NCI-H2227 (cell line): Measurements from ENCODE around the gene CFLAR.
"Not testable (repeated sequence)": the region's sequence is repeated elsewhere in the genome, so short reads cannot be mapped to it uniquely, and the experiment has no call there.

Source experiments
- DNase-seq: peaks from one replicate; lab custom pipeline; 2025; ENCODE audit not compliant: unreplicated experiment; lab: John Stamatoyannopoulos, UW

CFLAR gene

DNA sequence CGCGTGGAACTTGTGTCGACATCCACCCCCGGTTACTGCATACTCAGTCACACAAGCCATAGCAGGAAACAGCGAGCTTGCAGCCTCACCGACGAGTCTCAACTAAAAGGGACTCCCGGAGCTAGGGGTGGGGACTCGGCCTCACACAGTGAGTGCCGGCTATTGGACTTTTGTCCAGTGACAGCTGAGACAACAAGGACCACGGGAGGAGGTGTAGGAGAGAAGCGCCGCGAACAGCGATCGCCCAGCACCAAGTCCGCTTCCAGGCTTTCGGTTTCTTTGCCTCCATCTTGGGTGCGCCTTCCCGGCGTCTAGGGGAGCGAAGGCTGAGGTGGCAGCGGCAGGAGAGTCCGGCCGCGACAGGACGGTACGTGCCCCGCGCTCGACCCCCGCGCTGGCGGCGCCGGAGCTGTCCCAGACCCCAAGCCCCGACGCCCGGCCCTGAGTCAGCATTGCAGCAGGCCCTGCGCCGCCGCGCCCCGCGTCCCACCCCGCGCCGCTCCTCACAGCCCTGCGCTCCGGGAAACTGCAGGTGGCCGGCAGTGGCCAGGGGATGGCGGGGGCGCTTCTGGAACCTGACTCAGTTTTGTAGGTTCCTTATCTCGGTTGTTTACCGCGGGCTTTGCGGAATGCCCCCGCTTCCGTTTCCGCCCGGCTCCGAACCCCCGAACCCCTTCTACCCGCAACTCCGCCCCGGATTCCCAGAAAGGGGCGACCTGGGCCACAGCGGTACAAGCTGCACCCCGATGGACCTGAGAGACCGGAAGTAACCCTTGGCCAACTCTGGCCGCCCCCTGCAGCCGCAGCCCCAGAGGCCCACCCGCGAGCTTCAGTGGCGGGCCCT is at the start of gene CFLAR:
Gene CFLAR (plus strand): TSS at position 50 of the 844 bp plus-strand sequence. CDS start 13,702 bp downstream, outside the sequence.
- DNase-seq: peak; percentile 80

DNA sequence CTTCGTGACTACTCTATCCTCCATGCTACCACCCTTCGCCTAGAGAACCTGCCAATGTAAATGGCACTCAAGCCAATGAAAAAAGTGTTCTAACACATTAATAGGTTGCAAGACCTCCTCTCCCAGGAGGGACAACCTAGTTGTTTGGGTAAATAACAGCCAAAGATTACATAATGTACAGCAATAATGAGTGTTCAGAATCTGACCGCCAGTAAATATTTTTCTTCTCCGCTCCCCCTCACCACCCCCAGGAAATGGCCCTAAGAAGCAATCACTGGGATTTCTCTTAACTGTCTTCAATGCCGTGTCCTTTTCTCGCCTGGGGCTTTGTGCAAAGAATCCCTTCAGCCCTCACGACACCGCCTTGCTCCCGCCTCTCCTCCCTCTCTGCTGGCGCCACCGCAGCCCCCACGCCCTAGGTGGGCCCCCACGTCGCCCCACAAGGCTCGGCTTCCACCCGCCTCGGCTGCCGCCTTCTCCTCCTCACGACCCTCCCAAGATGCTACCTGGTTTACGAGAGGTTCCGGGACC is 45.0 kb upstream of the CFLAR start:
- peak; percentile 75 for DNase-seq

DNA sequence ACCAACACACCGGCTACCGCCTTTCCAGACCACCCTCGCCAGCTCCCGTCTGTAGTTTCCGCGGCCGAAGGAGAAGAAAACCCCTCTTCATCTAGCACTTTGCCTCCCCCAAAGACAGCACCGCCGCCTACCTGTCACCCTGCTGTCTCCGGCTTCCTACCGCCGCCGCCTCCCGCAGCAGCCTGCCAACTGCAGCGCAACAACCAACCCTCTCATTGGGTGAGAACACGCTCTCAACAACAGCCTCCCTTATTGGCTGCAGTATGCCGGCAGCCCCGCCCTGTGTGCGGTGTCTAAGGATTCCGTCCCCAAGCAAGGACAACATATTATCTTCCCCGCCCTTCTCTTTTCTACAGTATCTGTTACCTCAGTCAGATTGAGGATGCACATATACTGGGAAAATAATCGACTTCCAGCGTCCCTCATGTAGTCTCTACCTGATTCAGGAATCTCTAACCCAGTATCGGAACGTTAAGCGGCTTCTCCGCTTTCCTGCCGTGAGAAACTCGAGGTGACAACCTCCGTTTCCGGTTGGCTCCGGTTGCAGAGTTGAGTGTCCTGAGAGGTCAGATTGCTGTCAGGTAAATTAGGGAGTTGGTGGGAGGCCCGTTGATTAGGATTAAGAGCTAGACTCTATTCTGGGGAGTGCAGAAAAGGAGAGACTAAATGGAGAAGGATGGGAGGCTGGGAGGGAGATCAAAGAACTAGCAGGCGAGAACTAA is 44.3 kb upstream of the CFLAR start, which contains the start of the genes HYCC2 and NDUFB3:
Gene HYCC2 (minus strand): TSS at position 193 of the 722 bp plus-strand sequence. CDS start 47,662 bp downstream, outside the sequence.
Gene NDUFB3 (plus strand): TSS at position 523 of the 722 bp plus-strand sequence. CDS start 6,882 bp downstream, outside the sequence.
- DNase-seq: peak; percentile 97

DNA sequence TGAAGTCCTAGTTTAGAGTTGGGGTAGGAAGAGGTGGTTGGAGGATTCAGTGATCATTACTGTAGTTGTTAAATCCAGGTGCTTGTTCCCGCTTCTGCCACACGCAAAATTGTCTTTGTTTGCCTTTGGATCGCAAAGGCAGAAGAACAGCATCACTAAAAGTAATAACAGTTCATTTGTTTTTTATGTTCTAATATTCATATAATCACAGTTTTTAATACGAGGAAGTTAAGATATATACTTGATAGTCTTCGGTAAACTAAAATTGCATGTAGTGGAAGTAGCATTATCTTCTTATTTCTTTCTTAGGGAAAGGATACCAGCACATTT is 43.8 kb upstream of the CFLAR start:
- DNase-seq: peak; percentile 60

GRCh38 chr2:201073071-201073470 is 42.9 kb upstream of the CFLAR start:
- no peak for DNase-seq

GRCh38 chr2:201074996-201075395 is 41.0 kb upstream of the CFLAR start:
- no peak for DNase-seq

DNA sequence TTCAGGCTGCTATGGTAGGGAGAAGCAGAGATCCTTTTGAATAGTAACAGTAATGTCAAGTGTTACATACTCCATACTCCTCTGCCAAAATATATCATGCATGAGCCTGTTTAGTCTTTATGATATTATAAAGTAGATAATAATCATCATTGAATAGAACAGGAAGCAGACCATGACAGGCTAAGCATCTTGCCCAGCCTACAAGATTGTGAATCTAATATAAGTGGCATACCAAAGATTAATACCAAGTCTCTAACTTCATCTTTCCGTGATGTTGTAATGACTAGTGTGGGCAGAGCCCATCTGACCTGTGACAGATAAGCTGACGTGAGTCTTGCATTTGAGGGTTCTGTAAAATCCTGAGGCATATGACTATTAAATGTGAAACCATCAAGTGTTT is 31.1 kb upstream of the CFLAR start:
- DNase-seq: no peak

DNA sequence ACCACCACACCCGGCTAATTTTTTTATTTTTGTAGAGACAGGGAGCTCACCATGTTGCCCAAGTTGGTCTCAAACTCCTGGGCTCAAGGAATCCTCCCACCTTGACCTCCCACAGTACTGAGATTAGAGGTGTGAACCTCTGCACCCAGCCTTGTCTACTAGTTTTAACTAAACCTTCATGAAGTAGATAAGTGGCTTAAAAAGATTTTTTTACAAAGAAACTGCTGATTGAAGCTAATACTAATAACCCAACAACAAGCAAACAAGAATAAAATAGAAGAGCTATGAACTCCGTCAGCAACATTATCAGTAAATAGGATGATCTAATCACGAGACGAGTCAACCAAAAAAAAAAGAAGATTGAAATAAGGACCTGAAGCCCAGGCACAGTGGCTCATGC is 25.4 kb upstream of the CFLAR start:
- no peak for DNase-seq

DNA sequence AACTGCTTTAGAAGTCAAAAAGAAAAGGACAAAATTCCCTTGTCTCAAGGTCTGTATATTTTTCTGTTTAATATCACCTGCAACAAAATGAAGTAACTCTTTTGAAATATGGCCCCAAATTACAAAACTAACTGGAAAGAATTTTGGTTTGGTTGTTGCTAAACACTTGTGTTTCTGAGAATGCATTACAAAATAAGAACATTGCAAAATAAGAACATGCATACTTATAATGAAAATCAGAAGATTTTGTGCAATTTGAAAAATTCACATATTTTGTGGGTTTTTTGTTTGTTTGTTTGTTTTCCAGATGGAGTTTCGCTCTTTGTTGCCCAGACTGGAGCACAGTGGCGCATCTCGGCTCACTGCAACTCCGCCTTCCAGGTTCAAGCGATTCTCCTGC is 22.4 kb upstream of the CFLAR start:
- no peak for DNase-seq

DNA sequence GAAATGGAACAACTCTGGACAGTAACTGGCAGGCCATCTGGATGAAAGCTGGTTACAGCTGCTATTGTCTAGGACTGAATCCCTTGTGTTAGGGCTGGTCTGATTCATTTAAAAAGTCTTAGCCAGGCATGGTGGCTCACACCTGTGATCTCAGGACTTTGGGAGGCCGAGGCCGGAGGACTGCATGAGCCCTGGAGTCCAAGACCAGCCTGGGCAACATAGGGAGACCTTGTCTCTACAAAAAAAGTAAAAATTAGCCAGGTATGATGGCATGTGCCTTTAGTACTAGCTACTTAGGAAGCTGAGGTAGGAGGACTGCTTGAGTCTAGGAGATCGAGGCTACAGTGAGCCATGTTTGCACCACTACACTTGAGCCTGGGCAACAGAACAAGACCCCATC is 15.5 kb upstream of the CFLAR start:
- DNase-seq: no peak

GRCh38 chr2:201105759-201106158 is 10.2 kb upstream of the CFLAR start:
- no peak for DNase-seq

GRCh38 chr2:201107624-201108023 is 8.3 kb upstream of the CFLAR start:
- DNase-seq: no peak

GRCh38 chr2:201108341-201108740 is 7.6 kb upstream of the CFLAR start:
- DNase-seq: no peak

DNA sequence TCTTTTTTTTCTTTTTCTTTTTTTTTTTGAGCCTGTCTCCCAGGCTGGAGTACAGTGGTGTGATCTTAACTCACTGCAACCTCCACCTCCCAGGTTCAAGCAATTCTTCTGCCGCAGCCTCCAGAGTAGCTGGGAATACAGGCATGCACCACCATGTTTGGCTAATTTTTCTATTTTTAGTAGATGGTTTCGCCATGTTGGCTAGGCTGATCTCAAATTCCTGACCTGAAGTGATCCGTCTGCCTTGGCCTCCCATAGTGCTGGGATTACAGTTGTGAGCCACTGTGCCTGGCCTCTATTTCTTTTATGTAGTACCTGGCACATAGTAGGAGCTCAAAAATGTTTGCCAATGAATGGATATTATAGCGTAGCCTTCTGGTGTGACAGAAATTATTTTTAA is 6.8 kb upstream of the CFLAR start:
- no peak for DNase-seq

DNA sequence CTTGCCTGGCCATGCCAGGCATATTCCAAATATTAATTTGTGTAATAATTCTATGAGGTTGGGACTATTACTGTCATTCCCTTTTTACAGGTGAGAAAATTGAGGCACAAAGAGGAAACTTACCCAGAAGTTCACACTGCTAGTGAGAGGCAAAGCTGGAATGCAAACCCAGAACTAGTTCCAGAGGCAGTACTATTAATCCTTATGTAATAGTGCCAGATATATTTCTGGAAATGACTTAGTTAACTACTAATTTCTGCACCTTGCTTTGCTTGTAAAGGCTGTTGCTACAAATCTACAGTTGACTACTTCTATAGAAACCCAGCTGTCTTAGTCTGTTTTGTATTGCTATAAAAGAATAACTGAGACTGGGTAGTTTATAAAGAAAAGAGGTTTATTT is 5.3 kb upstream of the CFLAR start:
- no peak for DNase-seq

GRCh38 chr2:201111096-201111495 is 4.9 kb upstream of the CFLAR start:
- DNase-seq: no peak

DNA sequence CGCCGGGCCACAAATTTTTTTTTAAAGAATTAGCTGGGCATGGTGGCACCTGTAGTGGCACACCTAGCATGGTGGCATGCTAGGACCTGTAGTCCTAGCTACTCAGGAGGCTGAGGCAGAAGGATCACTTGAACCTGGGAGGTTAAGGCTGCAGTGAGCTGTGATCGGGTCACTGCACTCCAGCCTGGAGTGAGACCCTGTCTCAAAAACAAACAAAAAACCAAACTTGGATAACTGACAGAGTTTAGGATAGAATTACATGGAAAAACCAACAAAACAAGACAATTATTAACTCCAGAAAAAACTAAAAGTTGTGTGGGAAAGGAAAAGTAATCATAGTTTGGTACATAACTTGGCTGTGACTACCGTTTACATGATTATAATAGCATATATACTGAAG is 1.6 kb upstream of the CFLAR start:
- no peak for DNase-seq

DNA sequence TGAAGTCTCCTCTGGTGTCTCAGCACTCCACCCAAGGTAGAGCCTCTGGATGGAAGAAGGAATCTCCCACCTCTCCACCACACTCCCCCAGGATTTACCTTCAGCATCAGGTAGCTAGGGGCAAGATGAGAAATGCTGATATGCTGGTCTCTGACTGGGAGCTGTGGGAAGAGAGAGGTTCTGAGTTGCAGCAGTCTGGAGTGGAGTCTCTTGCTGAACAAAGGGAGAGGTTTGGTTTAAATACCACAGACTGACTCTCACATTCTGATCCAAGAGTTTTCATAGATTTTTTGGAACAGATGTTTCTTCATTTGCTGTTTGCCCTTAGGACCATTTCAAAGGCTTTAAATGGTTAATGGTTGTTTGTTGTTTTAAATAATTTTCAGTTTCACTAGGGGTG is 1.1 kb upstream of the CFLAR start:
- DNase-seq: no peak

- peak; percentile 58 for DNase-seq
Observed at GRCh38 chr2:201116959-201117734, 1.2 kb downstream of the CFLAR start.

DNA sequence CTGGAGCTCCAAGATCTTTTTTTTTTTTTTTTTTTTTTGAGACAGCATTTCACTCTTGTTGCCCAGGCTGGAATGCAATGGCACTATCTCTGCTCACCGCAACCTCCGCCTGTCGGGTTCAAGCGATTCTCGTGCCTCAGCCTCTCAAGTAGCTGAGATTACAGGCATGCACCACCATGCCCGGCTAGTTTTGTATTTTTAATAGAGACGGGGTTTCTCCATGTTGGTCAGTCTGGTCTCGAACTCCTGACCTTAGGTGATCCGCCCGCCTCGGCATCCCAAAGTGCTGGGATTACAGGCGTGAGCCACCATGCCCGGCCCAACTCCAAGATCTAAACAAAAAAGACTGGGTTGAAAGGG is 1.8 kb downstream of the CFLAR start:
- DNase-seq: not testable (repeated sequence)
